Measurements from ENCODE around the gene TMEM86A.

DNA sequence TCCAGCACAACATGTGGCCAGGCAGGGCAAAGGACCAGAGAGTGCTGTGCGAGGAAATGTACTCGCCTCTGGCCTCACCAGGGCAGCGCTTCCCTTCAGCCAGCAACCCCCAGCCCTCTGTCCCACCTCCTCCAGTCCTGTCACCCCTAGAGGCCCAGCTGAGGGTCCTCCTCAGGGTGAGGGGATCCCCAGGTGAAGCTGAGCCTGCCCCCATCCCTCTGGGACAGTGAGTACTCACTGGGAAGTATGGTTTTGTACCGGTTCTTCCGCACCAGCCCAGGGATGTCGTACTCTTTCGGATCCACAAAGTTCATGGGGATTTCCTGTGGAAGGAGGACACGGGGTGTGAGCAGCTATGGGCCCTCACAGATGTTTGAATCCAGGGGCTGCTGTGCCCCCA lies 39.1 kb downstream of the TMEM86A start:
- TF ChIP-seq, protein P1, sequence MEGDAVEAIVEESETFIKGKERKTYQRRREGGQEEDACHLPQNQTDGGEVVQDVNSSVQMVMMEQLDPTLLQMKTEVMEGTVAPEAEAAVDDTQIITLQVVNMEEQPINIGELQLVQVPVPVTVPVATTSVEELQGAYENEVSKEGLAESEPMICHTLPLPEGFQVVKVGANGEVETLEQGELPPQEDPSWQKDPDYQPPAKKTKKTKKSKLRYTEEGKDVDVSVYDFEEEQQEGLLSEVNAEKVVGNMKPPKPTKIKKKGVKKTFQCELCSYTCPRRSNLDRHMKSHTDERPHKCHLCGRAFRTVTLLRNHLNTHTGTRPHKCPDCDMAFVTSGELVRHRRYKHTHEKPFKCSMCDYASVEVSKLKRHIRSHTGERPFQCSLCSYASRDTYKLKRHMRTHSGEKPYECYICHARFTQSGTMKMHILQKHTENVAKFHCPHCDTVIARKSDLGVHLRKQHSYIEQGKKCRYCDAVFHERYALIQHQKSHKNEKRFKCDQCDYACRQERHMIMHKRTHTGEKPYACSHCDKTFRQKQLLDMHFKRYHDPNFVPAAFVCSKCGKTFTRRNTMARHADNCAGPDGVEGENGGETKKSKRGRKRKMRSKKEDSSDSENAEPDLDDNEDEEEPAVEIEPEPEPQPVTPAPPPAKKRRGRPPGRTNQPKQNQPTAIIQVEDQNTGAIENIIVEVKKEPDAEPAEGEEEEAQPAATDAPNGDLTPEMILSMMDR (conservative IDR thresholded peaks at IDR 0.05 in 1 of 2, IDR thresholded peaks at IDR 0.05 in 1 of 2; ENCODE audit: low read depth in 1 of 2, low read length in 2 of 2) = no peak
- no peak for TF ChIP-seq EZH2 (IDR thresholded peaks at IDR 0.05; ENCODE audit: low read length, missing control alignments)

Measured in fibroblast of lung (primary cell).